ENCODE results near the gene SMARCC1.
"Not testable (repeated sequence)": the region's sequence is repeated elsewhere in the genome, so short reads cannot be mapped to it uniquely, and the experiment has no call there.

DNA sequence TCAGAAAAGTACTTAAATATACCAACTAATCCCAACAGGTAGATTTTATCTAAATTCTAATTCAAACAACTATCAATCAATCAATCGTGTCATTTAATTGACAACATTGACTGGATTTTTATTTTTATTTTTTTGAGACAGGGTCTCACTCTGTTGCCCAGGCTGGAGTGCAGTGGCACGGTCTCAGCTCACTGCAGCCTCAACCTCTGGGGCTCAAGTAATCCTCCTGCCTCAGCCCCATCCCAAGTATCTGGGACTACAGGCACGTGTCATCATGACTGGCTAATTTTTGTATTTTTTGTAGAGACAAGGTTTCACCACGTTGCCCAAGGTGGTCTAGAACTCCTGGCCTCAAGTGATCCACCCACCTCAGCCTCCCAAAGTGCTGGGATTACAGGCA is 64.2 kb downstream of the SMARCC1 start:
- TF ChIP-seq, protein P1, sequence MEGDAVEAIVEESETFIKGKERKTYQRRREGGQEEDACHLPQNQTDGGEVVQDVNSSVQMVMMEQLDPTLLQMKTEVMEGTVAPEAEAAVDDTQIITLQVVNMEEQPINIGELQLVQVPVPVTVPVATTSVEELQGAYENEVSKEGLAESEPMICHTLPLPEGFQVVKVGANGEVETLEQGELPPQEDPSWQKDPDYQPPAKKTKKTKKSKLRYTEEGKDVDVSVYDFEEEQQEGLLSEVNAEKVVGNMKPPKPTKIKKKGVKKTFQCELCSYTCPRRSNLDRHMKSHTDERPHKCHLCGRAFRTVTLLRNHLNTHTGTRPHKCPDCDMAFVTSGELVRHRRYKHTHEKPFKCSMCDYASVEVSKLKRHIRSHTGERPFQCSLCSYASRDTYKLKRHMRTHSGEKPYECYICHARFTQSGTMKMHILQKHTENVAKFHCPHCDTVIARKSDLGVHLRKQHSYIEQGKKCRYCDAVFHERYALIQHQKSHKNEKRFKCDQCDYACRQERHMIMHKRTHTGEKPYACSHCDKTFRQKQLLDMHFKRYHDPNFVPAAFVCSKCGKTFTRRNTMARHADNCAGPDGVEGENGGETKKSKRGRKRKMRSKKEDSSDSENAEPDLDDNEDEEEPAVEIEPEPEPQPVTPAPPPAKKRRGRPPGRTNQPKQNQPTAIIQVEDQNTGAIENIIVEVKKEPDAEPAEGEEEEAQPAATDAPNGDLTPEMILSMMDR (IDR thresholded peaks at IDR 0.05), result not testable (repeated sequence)
- TF ChIP-seq POLR2A (IDR thresholded peaks at IDR 0.05), result not testable (repeated sequence)

Data from esophagus squamous epithelium (tissue), 4 donors.